HFFc6 (cell line): ENCODE results near the gene CKS2. TPM values are rescaled to one million over a fixed set of nuclear protein-coding genes. Genes with fewer than 3 reads are reported as not detected.
"Not testable (repeated sequence)": the region's sequence is repeated elsewhere in the genome, so short reads cannot be mapped to it uniquely, and the experiment has no call there.

Experiments
- DNase-seq: peaks from one replicate; pipeline ENCODE4 v3.0.0-alpha.2; 2018
- H3K27ac Mint-ChIP-seq: 2 replicates; pipeline ENCODE4 v1.8.0; 2020; ENCODE audit warnings: mild to moderate bottlenecking, mixed read lengths
- H3K27me3 Mint-ChIP-seq: 2 replicates; pipeline ENCODE4 v1.8.0; 2021; ENCODE audit warnings: mild to moderate bottlenecking, moderate library complexity, mixed read lengths; ENCODE audit not compliant: insufficient read depth
- H3K36me3 Mint-ChIP-seq: 2 replicates; pipeline ENCODE4 v1.8.0; 2021; ENCODE audit warnings: low read depth, mixed read lengths
- H3K4me1 Mint-ChIP-seq: 2 replicates; pipeline ENCODE4 v1.8.0; 2020; ENCODE audit warnings: low read depth, mixed read lengths
- H3K4me3 Mint-ChIP-seq: 2 replicates; pipeline ENCODE4 v1.8.0; 2020; ENCODE audit warnings: mild to moderate bottlenecking, moderate library complexity, mixed read lengths
- H3K9me3 Mint-ChIP-seq: 2 replicates; pipeline ENCODE4 v1.8.0; 2020; ENCODE audit warnings: mild to moderate bottlenecking, mixed read lengths
- total RNA-seq, 6 experiments: library from RNA; stranded (reverse); fragmentation: NEBNext Ultra II Directional; extraction: Animal tissue kit (Norgen Biotek cat#: 25700); gene quantifications; 2 replicates in 1 of 6; 3 replicates in 5 of 6; pipeline ENCODE4 v1.2.3, GENCODE V29; 2021
- TF ChIP-seq, protein P1 (sequence below): fragments of 200-600 bp; sonication (generic); IDR thresholded peaks from 2 replicates; pipeline ENCODE4 v1.5.0; 2021; ENCODE audit warnings: antibody characterized with exemption, mild to moderate bottlenecking

The CKS2 gene
- total RNA-seq, 6 experiments from 2014 or later: 65.7 to 135 (median 123) TPM

DNA sequence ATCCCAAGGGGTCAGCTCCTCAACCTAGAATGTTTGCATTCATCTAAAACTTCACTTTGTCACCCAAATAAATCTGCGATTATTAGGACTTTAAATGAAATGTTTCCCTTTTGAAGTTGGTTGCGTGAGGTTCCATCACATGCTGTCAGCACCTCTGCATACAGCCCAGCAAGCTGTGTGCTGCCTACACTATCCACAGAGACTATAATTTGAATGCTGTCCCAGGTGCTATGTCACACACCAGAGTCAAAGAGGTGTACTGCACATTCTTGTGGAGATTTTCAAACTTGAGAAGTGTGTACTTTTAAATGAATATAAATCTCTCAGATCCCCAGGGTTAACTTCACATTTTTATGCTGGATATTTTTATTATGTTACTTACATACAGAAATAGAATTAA lies 19.3 kb upstream of the CKS2 start:
- TF ChIP-seq, protein P1, sequence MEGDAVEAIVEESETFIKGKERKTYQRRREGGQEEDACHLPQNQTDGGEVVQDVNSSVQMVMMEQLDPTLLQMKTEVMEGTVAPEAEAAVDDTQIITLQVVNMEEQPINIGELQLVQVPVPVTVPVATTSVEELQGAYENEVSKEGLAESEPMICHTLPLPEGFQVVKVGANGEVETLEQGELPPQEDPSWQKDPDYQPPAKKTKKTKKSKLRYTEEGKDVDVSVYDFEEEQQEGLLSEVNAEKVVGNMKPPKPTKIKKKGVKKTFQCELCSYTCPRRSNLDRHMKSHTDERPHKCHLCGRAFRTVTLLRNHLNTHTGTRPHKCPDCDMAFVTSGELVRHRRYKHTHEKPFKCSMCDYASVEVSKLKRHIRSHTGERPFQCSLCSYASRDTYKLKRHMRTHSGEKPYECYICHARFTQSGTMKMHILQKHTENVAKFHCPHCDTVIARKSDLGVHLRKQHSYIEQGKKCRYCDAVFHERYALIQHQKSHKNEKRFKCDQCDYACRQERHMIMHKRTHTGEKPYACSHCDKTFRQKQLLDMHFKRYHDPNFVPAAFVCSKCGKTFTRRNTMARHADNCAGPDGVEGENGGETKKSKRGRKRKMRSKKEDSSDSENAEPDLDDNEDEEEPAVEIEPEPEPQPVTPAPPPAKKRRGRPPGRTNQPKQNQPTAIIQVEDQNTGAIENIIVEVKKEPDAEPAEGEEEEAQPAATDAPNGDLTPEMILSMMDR: no peak

DNA sequence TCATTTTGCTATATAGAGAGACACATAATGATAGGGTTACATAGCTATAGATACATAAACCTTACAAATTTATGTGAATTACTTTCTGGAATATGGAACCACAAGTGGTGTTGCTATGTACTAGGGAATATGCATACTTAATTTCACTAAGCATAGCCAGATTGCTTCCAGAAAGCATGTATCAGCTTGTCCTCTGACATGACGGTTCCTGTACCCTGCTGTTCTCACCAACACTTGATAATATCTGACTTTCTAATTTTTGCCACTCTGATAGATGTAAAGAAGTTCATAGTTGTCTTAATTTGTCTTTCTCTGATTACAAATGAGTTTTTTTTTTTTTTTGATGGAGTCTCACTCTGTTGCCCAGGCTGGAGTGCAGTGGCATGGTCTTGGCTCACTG lies 18.0 kb upstream of the CKS2 start:
- Mint-ChIP-seq H3K27ac (no peak overlapping the region), H3K4me1 (no peaks in the 10 kb centered on the region), H3K4me3 (no peak overlapping the region), H3K27me3 (peaks cover 1% of the 10 kb centered on the region), H3K36me3 (no peaks in the 10 kb centered on the region; the same call in 1 of the 2 replicates), H3K9me3 (peaks cover 8% of the 10 kb centered on the region; the same call in 1 of the 2 replicates)
- TF ChIP-seq, protein P1: no peak
- DNase-seq: no peak

More for the DNA sequence above, 19.3 kb upstream of the CKS2 start:
- peaks cover 1% of the 10 kb centered on the region for H3K27me3 Mint-ChIP-seq
- H3K36me3 Mint-ChIP-seq: no peaks in the 10 kb centered on the region; the same call in 1 of the 2 replicates
- no peak for DNase-seq
- no peaks in the 10 kb centered on the region for H3K4me1 Mint-ChIP-seq
- H3K9me3 Mint-ChIP-seq: peaks cover 8% of the 10 kb centered on the region; the same call in 1 of the 2 replicates
- no peak overlapping the region for H3K4me3 Mint-ChIP-seq
- no peak overlapping the region for H3K27ac Mint-ChIP-seq

DNA sequence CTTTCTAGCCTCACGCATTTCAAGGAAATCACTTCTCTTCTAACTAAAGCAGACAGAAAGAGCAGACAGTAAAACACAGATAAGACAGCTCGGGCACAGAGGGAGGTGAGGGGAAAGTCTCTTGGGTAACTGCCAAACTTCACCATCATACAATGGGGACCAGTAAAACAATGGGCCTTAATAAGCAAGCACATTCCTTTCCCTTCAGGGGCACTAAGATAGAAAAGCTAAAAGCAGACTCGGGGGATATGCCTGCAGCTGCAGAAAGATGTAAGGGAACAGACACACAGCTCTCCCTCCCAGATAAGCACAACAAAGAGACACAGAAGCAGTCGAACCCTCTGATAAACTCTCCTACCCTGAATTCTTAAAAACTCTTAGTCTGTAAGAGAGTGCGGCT lies 15.6 kb upstream of the CKS2 start:
- no peak for DNase-seq
- H3K36me3 Mint-ChIP-seq: no peaks in the 10 kb centered on the region; the same call in 1 of the 2 replicates
- H3K27ac Mint-ChIP-seq: no peak overlapping the region
- peaks cover 8% of the 10 kb centered on the region; the same call in 1 of the 2 replicates for H3K9me3 Mint-ChIP-seq
- H3K27me3 Mint-ChIP-seq: peaks cover 1% of the 10 kb centered on the region
- TF ChIP-seq, protein P1: no peak
- peaks cover 9% of the 10 kb centered on the region; the same call in 1 of the 2 replicates for H3K4me1 Mint-ChIP-seq
- no peak overlapping the region for H3K4me3 Mint-ChIP-seq

DNA sequence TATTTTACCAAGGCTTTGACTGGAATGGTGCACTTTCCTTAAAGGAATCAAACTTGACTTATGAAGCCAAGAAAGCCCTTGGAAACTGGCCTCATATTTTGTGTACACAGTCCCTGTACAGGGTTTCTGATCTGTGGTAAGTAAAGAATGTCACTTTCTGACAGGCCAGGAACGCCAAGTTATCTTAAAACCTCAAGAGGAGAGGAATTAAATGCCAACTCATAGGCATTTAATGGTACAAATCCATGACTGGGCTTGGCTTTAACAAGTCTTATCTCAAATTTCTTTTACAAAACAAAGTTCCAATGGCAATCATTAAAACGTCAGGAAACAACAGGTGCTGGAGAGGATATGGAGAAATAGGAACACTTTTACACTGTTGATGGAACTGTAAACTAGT lies 9.0 kb upstream of the CKS2 start:
- DNase-seq, H3K27ac Mint-ChIP-seq, H3K27me3 Mint-ChIP-seq, H3K4me3 Mint-ChIP-seq, H3K4me1 Mint-ChIP-seq, H3K36me3 Mint-ChIP-seq, H3K9me3 Mint-ChIP-seq: not testable (repeated sequence)

DNA sequence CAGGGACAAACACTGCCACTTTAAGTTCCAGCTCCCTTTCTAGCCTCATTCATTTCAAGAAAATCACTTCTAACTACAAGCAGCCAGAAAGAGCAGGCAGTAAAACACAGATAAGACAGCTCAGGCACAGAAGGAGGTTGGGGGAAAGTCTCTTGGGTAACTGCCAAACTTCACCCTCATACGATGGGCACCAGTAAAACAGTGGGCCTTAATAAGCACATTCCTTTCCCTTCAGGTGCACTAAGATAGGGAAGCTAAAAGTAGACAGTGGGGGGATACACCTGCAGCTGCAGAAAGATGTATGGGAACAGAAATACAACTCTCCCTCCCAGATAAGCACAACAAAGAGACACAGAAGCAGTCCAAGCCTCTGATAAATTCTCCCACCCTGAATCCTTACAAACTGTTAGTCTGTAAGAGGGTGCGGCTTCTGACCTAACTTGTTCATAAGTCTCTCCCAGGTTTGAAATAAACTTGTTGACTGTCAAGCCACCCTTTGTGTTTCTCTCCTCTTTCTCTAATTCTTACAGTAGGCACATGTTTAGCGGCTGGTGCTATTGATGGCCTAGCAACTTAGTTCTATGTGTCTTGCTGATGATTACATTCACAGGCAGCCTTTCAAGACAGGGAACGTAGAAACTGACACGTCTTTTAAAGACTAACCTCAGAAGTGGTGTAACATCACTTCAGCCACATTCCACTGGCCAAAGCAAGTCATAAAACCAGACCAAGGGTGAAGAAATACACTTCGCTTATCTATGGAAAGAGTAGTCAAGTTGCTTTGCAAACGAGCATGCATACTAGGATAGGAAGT lies 6.8 kb upstream of the CKS2 start:
- Mint-ChIP-seq H3K27me3 (no peaks in the 10 kb centered on the region; the same call in 1 of the 2 replicates), H3K27ac (no peak overlapping the region), H3K4me1 (no peaks in the 10 kb centered on the region), H3K36me3 (no peaks in the 10 kb centered on the region), H3K4me3 (no peak overlapping the region), H3K9me3 (no peaks in the 10 kb centered on the region)
- TF ChIP-seq, protein P1: no peak
- DNase-seq: no peak

DNA sequence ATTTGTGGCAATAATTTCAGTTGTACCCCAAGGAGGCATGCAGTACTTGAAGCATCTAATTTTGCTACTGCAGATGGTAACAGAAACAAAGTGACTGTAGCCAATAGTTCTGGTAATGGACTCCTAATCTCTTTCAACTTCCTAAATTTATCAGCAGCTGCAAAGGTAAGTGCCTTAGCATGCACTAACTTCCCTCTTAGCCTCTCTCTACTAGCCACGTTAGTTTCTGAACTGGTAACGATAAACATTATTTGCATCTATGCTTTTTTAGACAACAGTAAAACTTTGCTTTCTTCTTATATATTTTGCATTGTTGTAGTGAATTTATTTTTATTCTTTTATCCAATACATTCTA lies 6.2 kb upstream of the CKS2 start:
- H3K4me3 Mint-ChIP-seq: no peak overlapping the region
- no peak for DNase-seq
- H3K36me3 Mint-ChIP-seq: no peaks in the 10 kb centered on the region
- H3K27me3 Mint-ChIP-seq: no peaks in the 10 kb centered on the region; the same call in 1 of the 2 replicates
- H3K27ac Mint-ChIP-seq: no peak overlapping the region
- H3K4me1 Mint-ChIP-seq: peaks cover 3% of the 10 kb centered on the region; the same call in 1 of the 2 replicates
- TF ChIP-seq, protein P1: no peak
- no peaks in the 10 kb centered on the region for H3K9me3 Mint-ChIP-seq
